HG03520 (cell line): ENCODE results near the gene DCLRE1B.
A peak's percentile ranks its signal among the peaks of the same experiment; 100 is the strongest.

Experiments used
- ATAC-seq: cut with Tn5 transposase; IDR thresholded peaks from one replicate; pipeline ENCODE4 v1.9.1; 2021; ENCODE audit warnings: mild to moderate bottlenecking, moderate library complexity; ENCODE audit not compliant: unreplicated experiment

The DCLRE1B gene

DNA sequence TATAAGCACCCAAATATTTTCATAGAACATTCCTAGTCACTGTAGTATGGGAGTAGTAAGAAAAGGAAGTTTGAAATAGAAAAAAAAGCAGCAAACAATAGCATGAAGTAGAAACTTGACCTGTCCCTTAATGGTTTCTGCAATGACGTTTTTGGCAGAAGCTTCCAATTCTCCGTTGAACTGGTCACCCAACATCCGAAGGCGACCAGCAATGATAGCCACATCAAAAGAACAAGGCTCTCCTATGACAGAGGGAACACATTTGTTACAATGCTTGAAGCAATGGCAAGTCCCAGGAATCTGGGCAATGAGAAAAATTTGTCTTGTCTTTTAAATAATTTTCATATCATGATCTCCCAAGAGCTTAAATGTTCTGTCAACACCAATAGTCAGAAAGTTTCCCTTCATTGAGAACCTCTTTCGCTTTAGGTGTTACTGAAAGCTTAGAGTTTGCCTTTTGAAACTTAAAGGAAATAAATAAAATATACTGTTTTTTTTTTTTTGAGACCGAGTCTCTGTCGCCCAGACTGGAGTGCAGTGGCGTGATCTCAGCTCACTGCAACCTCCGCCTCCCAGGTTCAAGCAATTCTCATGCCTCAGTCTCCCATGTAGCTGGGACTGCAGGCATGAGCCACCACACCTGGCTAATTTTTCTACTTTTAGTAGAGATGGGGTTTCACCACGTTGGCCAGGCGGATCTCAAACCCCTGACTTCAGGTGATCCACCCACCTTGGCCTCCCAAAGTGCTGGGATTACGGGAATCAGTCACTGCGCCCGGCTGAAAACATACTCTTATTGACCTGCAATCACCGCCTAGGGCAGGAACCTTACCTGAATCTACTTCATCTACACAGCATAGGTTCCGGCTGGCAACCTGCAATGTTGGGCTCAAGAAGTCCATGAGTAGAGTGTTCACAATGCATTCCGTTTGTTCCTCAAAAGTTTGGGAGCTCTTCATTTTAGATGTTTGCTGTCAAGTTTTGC, 18.4 kb upstream of the DCLRE1B start:
- ATAC-seq = no peak

- ATAC-seq = no peak
Measured at GRCh38 chr1:113887402-113888175, 17.5 kb upstream of the DCLRE1B start, which contains the start of gene BCL2L15. Gene BCL2L15 (minus strand): TSS chr1:113887581. CDS start chr1:113887375, 206 bp downstream.

- ATAC-seq = no peak
Measured at GRCh38 chr1:113890816-113891215, 14.3 kb upstream of the DCLRE1B start.

GRCh38 chr1:113891631-113892220, 13.4 kb upstream of the DCLRE1B start:
- no peak for ATAC-seq

GRCh38 chr1:113893267-113893666, 11.9 kb upstream of the DCLRE1B start:
- ATAC-seq = no peak

GRCh38 chr1:113895098-113895497, 10.0 kb upstream of the DCLRE1B start:
- no peak for ATAC-seq

DNA sequence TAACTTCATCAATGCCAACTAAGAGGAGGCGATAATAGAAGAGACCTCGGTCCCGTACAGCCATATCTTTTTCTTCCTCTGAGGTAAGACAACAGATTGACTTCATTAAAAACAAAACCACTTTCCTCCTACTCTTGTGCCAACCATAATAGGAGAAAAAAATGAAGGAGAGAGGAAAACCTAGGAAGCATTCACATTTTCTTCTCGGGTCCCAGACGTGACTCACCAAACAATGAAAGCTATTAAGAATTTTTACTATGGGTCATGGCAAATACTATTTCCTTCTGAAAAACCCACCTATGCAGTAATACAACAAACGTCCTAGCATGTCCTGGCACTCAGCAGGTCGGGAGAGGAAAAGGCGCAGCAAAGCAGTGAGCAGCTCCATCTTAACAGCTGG, 9.2 kb upstream of the DCLRE1B start:
- no peak for ATAC-seq

- no peak for ATAC-seq
Measured at GRCh38 chr1:113898241-113898814, 6.8 kb upstream of the DCLRE1B start.

DNA sequence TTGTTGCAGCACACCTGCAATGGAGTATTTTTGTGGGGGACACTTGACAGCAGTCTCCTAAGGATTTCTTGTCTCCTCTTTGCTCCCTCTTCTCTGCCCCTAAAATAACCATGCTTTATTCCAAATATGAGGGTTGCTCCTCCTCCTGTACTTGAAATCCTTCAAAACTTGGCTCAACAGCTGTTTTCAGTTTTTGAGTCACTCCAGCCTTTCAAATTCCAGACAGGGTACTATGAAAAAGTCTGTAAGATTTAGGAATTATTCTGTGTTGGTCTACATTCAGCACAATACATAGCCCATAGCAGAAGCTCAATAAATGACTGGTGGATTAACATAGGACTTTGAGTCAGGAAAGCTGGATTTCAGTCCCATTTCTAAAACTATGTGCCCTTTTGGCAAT, 6.0 kb upstream of the DCLRE1B start:
- ATAC-seq = no peak

DNA sequence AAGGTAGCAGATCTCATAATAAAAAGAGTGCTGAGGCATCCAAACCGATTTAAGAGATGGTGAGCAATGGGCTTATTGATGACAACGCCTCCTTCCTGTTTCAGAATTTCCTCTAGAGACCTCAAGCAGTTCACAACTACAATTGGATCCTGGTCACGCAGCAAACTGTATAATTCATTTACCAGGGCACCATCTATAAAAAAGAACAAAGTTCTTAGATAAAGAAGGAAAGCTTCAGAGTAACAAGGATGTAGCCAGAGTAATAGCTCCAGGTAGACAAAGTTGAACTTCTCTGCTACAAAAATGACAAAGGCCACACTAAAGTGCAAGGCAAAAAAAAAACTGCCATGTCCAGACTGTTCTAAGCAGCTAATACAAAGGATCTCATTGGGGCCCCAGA, 3.9 kb upstream of the DCLRE1B start:
- ATAC-seq = no peak

- no peak for ATAC-seq
Measured at GRCh38 chr1:113903501-113904292, 1.4 kb upstream of the DCLRE1B start.

DNA sequence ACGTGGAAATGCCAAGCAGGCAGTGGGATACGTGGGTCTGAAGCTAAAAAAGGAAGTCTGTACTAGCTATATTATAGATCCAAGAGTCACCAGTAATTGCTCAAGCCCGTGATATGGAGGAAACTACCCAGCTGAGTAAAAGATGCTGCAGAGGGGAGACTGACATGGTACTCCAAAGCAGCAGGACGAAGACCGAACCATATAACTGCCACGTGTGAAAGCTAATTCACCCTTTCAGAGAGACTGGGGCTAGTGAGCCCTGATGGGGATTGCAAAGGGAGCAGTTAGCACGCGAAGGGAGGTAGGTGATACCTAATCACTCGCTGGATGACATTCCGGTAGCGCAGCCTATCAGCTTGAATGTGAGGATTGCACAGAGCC, 843 bp upstream of the DCLRE1B start:
- ATAC-seq = peak; percentile 26

DNA sequence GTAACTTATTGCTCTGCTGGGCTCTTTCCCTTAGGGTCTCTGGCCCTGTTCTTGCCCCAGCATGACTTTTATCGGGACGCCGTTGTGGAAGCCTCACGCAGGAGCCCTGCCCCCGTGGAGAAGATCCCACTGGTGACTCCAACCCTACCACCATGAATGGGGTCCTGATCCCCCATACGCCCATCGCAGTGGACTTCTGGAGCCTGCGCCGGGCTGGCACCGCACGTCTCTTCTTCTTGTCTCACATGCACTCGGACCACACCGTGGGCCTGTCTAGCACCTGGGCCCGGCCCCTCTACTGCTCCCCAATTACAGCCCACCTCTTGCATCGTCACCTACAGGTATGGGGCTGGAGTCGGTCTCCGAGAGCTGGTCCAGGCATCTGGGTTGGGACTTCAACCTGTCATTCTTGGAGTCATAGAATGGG, 322 bp downstream of the DCLRE1B start:
- ATAC-seq = peak; percentile 2

DNA sequence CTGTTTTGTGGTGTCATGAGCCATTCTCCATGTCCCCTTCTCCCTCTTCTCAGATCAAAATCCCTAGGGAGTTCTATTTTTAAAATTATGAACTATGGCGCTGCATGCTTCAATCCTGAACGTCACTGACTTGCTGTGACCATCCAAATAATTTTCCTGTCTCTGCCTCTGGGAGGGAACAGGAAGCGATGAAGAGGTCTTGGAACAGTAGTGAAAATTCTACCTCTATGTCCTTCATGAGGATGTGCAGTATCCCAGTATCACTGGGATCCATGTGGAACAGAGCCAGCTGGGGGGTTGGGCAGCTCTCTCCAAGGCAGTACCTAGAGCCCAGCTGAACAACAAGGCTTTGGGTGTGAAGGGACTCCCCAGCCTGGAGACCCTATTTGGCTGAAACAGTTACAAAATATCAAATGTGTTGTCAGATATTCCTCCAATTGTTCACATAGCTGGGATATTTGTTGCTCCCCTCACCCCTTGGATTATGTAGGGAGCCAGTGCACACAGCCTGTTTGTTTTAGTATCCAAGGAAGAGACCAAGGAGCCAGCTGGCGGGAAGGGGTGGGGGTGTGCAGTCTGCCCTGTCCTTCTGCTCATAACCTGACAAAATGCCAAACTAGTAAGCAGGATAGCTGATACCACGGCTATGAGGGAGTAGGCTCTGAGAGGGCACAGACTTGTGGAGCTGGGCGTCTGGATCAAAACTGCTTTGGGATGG, 7.6 kb downstream of the DCLRE1B start:
- ATAC-seq = no peak

GRCh38 chr1:113913312-113913668, 8.2 kb downstream of the DCLRE1B start:
- ATAC-seq = no peak

- no peak for ATAC-seq
Measured at GRCh38 chr1:113913887-113914664, 8.9 kb downstream of the DCLRE1B start.

DNA sequence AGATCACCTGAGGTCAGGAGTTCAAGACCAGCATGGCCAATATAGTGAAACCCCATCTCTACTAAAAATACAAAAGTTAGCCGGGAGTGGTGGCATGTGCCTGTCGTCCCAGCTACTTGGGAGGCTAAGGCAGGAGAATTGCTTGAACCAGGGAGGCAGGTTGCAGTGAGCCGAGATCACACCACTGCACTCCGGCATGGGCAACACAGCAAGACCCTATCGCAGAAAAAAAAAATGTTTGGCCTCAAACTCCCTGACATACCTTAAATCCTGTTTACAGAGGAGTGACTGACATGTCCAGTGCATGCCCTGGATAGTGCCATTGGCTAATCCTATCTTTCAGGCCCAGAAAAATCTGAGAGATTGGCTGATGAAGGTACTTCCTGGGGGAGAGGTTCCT, 11.8 kb downstream of the DCLRE1B start:
- ATAC-seq = no peak

- no peak for ATAC-seq
Measured at GRCh38 chr1:113917400-113918082, 12.4 kb downstream of the DCLRE1B start.
